Loucy (cell line): ENCODE results near the gene SIAH2.

Experiments used
- EZH2phosphoT487 ChIP-seq: fragments of 200-600 bp; IDR thresholded peaks from 2 replicates; pipeline ENCODE4 v1.6.1; 2018; ENCODE audit warnings: antibody characterized with exemption, mild to moderate bottlenecking, moderate library complexity, borderline replicate concordance
- TF ChIP-seq, protein P1 (sequence below): fragments of 200-600 bp; sonication (generic); conservative IDR thresholded peaks from 2 replicates; pipeline ENCODE4 v1.5.1; 2014; ENCODE audit warnings: mild to moderate bottlenecking, antibody characterized with exemption, low read length

GRCh38 chr3:150727653-150728502 is 35.1 kb downstream of the SIAH2 start:
- TF ChIP-seq, protein P1, sequence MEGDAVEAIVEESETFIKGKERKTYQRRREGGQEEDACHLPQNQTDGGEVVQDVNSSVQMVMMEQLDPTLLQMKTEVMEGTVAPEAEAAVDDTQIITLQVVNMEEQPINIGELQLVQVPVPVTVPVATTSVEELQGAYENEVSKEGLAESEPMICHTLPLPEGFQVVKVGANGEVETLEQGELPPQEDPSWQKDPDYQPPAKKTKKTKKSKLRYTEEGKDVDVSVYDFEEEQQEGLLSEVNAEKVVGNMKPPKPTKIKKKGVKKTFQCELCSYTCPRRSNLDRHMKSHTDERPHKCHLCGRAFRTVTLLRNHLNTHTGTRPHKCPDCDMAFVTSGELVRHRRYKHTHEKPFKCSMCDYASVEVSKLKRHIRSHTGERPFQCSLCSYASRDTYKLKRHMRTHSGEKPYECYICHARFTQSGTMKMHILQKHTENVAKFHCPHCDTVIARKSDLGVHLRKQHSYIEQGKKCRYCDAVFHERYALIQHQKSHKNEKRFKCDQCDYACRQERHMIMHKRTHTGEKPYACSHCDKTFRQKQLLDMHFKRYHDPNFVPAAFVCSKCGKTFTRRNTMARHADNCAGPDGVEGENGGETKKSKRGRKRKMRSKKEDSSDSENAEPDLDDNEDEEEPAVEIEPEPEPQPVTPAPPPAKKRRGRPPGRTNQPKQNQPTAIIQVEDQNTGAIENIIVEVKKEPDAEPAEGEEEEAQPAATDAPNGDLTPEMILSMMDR, result no peak
- TF ChIP-seq EZH2phosphoT487, result no peak
